Measurements from ENCODE around the gene FHL5.
A peak's percentile ranks its signal among the peaks of the same experiment; 100 is the strongest.

FHL5 gene

GRCh38 chr6:96562886-96563285, at the start of gene FHL5:
TSS of gene FHL5 (plus strand) at chr6:96563128. CDS start at chr6:96603614, 40,486 bp downstream.
- no peak for DNase-seq (ENCODE audit: low read depth)
- no peak for TF ChIP-seq CTCF (conservative IDR thresholded peaks at IDR 0.05; ENCODE audit: control insufficient read depth, insufficient read depth, low read depth, low read length)
- no peak within 1 kb of the TSS for H3K4me3 ChIP-seq (ENCODE audit: control insufficient read depth, low read depth, low read length)

GRCh38 chr6:96520171-96521115, 42.5 kb upstream of the FHL5 start:
- peak overlapping the region; percentile 82 for H3K4me3 ChIP-seq (ENCODE audit: control insufficient read depth, low read depth, low read length)
- DNase-seq (ENCODE audit: low read depth): peak; percentile 15
- no peak for TF ChIP-seq CTCF (conservative IDR thresholded peaks at IDR 0.05; ENCODE audit: control insufficient read depth, insufficient read depth, low read depth, low read length)

- TF ChIP-seq CTCF (conservative IDR thresholded peaks at IDR 0.05; ENCODE audit: control insufficient read depth, insufficient read depth, low read depth, low read length): no peak
- no peak for DNase-seq (ENCODE audit: low read depth)
- H3K4me3 ChIP-seq (ENCODE audit: control insufficient read depth, low read depth, low read length): peak overlapping the region; percentile 82
These were observed 41.7 kb upstream of the FHL5 start for GRCh38 chr6:96521306-96521643.

- TF ChIP-seq CTCF (conservative IDR thresholded peaks at IDR 0.05; ENCODE audit: control insufficient read depth, insufficient read depth, low read depth, low read length): no peak
- H3K4me3 ChIP-seq (ENCODE audit: control insufficient read depth, low read depth, low read length): peak within 1 kb of the TSS; percentile 82
- DNase-seq (ENCODE audit: low read depth): peak; percentile 88
These were observed 41.1 kb upstream of the FHL5 start, which contains the start of gene UFL1 for GRCh38 chr6:96521644-96522464. TSS of gene UFL1 (plus strand) at chr6:96521806. CDS start at chr6:96521874, 68 bp downstream.

- DNase-seq (ENCODE audit: low read depth): peak; percentile 35
- no peak for TF ChIP-seq CTCF (conservative IDR thresholded peaks at IDR 0.05; ENCODE audit: control insufficient read depth, insufficient read depth, low read depth, low read length)
These were observed 40.4 kb upstream of the FHL5 start for GRCh38 chr6:96522465-96523009.

GRCh38 chr6:96528193-96528592, 34.7 kb upstream of the FHL5 start:
- no peak for DNase-seq (ENCODE audit: low read depth)
- no peak overlapping the region for H3K4me3 ChIP-seq (ENCODE audit: control insufficient read depth, low read depth, low read length)
- TF ChIP-seq CTCF (conservative IDR thresholded peaks at IDR 0.05; ENCODE audit: control insufficient read depth, insufficient read depth, low read depth, low read length): no peak

More at GRCh38 chr6:96522465-96523009, 40.4 kb upstream of the FHL5 start:
- H3K4me3 ChIP-seq (ENCODE audit: control insufficient read depth, low read depth, low read length): peak overlapping the region; percentile 82
